ES-I3 (cell line): ENCODE data around the gene MAS1L.

Experiments used
- H3K36me3 ChIP-seq: 2 replicates; pipeline ENCODE4 v1.6.1; 2013; ENCODE audit warnings: mild to moderate bottlenecking, low read length, control low read depth, moderate library complexity; ENCODE audit not compliant: insufficient read depth
- H3K4me1 ChIP-seq: 2 replicates; pipeline ENCODE4 v1.6.1; 2013; ENCODE audit warnings: mild to moderate bottlenecking, control low read depth, low read length; ENCODE audit not compliant: insufficient read depth
- H3K9ac ChIP-seq: 2 replicates; pipeline ENCODE4 v1.6.1; 2013; ENCODE audit warnings: low read depth, mild to moderate bottlenecking, low read length, moderate library complexity
- H3K9me3 ChIP-seq: 2 replicates; pipeline ENCODE4 v1.6.1; 2013; ENCODE audit warnings: mild to moderate bottlenecking, low read length, moderate library complexity; ENCODE audit not compliant: control insufficient read depth, insufficient read depth

MAS1L gene

DNA sequence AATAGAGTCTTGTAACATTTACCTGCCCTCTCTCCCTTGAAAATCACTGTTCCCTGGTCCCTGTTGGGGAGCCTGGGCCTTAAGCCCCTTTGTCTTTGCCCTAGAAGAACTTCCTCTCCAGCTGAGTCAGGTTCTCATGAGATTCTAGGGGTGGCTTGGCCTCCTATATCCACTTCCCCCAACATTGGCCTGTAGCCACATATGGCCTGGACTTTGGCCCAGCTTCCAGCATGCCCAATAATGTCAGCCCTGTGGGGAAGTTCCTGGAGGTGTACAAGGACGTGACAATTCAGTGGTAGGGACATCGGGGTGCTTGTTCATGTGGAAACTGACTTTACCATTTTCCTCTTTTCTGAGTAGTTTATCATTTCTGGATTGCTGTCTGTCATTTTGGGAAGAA is 17.2 kb upstream of the MAS1L start:
- Histone ChIP-seq H3K36me3 (no peaks in the 10 kb centered on the region), H3K9ac (no peak overlapping the region), H3K4me1 (no peaks in the 10 kb centered on the region; the same call in 1 of the 2 replicates), H3K9me3 (no peaks in the 10 kb centered on the region)

DNA sequence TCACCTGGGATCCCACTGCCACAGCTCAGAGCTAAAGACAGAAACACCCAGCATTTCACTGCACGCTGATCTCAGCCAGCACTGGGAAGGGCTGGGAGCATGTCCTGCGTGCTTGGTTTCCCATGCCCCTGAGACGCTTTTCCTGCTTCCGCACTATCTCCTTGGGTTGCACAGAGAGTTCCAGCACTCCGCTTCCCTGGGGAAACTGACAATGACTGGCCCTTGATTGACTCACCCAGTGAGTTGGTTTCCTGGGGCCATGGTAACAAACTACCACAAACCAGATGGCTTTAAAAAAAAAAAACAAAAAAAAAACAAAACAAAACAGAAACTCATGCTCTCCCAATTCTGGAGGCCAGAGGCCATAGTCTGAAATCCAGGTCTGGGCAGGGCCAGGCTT is 14.8 kb upstream of the MAS1L start:
- no peaks in the 10 kb centered on the region; the same call in 1 of the 2 replicates for H3K4me1 ChIP-seq
- no peaks in the 10 kb centered on the region for H3K9me3 ChIP-seq
- no peaks in the 10 kb centered on the region for H3K36me3 ChIP-seq
- no peak overlapping the region for H3K9ac ChIP-seq

DNA sequence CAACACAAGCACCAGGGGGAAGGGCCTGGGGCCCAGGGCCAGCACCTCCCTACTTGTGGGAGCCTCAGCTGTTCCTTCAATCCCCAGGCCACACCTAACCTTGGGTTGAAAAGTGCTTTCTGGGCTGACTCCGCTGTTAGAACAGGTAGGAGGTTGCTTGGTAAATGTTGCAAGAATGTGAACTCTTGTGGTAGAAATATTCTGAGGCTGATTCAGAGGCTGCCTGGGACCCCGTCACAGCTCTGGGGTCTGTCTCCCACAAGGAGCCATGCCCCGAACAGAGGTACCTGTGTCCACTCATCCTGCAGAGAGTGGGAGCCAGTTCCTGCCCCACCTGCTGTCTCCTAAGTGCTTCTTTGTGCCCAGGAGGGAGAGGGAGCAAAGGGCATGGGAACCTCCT is 14.4 kb upstream of the MAS1L start:
- no peaks in the 10 kb centered on the region for H3K36me3 ChIP-seq
- no peaks in the 10 kb centered on the region; the same call in 1 of the 2 replicates for H3K4me1 ChIP-seq
- H3K9ac ChIP-seq: no peak overlapping the region
- no peaks in the 10 kb centered on the region for H3K9me3 ChIP-seq

- no peaks in the 10 kb centered on the region for H3K9me3 ChIP-seq
- H3K4me1 ChIP-seq: no peaks in the 10 kb centered on the region; the same call in 1 of the 2 replicates
- H3K9ac ChIP-seq: no peak overlapping the region
- no peaks in the 10 kb centered on the region for H3K36me3 ChIP-seq
These were observed 13.3 kb upstream of the MAS1L start for GRCh38 chr6:29501106-29501505.

GRCh38 chr6:29500594-29500993 is 12.8 kb upstream of the MAS1L start:
- Histone ChIP-seq H3K9me3 (no peaks in the 10 kb centered on the region), H3K4me1 (no peaks in the 10 kb centered on the region; the same call in 1 of the 2 replicates), H3K9ac (no peak overlapping the region), H3K36me3 (no peaks in the 10 kb centered on the region)

GRCh38 chr6:29499704-29500103 is 11.9 kb upstream of the MAS1L start:
- Histone ChIP-seq H3K4me1 (no peaks in the 10 kb centered on the region; the same call in 1 of the 2 replicates), H3K9me3 (no peaks in the 10 kb centered on the region), H3K9ac (no peak overlapping the region), H3K36me3 (no peaks in the 10 kb centered on the region)

- H3K9ac ChIP-seq: no peak overlapping the region
These were observed 9.2 kb upstream of the MAS1L start for GRCh38 chr6:29496961-29497360.

GRCh38 chr6:29495571-29495970 is 7.8 kb upstream of the MAS1L start:
- Histone ChIP-seq H3K4me1 (no peaks in the 10 kb centered on the region), H3K9ac (no peak overlapping the region), H3K9me3 (no peaks in the 10 kb centered on the region), H3K36me3 (no peaks in the 10 kb centered on the region)

More at GRCh38 chr6:29496961-29497360, 9.2 kb upstream of the MAS1L start:
- Histone ChIP-seq H3K36me3 (no peaks in the 10 kb centered on the region), H3K4me1 (no peaks in the 10 kb centered on the region), H3K9me3 (no peaks in the 10 kb centered on the region)

DNA sequence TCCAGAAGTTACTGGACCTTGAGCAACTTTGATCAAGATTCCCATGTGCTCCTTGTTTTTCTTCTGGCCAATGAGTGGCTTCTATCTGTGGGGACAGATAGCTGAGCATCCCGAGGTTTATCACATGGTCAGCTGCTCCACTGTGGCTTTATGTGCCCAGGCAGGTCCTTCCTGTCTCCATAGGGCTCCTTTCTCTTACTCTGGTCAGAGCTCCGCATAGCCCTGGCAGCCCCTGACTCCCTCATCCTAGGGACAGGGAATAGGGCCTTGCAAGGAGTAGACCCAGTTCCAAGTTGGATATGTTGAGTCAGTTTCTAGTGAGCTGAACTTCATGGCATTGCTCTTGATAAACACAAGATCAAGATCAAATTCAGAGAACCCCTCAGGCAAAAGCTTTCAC is 6.4 kb upstream of the MAS1L start:
- no peaks in the 10 kb centered on the region for H3K4me1 ChIP-seq
- no peak overlapping the region for H3K9ac ChIP-seq
- H3K36me3 ChIP-seq: no peaks in the 10 kb centered on the region
- H3K9me3 ChIP-seq: no peaks in the 10 kb centered on the region

DNA sequence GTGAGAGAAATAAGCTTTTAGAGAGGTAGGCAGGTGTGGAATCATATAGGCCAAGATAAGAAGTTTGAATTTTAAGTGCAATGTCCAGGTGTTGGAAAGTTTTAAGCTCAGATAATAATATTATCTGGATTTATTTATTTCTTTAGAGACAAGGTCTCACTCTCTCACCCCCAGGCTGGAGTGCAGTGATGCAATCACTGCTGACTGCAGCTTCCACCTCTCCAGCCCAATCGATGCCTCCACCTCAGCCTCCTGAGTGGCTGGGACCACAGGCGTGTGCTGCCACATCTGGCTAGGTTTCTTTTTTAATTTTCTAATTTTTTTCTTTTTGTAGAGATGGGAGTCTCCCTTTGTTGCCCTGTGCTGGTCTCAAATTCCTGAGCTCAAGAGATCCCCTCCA is 5.5 kb upstream of the MAS1L start:
- Histone ChIP-seq H3K9me3 (no peaks in the 10 kb centered on the region), H3K9ac (no peak overlapping the region), H3K4me1 (no peaks in the 10 kb centered on the region), H3K36me3 (no peaks in the 10 kb centered on the region)

DNA sequence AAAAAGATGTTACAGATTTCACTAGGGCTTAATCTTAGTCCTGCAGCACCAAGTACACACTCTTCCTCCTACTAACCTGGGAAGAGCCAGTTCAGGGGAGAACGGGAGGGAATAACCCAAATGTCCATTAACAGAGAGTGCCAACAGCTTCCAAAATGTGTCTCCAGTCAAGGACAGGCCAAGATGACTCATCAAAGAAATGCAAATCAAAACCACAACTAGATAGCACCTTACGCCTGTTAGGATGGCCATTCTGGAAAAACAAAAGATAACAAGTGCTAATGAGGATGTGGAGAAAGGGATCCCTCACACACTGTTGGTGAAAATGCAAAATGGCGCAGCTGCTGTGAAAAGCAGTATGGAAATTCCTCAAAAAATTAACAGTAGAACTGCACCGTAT is 3.8 kb upstream of the MAS1L start:
- H3K4me1 ChIP-seq: no peaks in the 10 kb centered on the region
- no peak overlapping the region for H3K9ac ChIP-seq

GRCh38 chr6:29490552-29490951 is 2.8 kb upstream of the MAS1L start:
- H3K4me1 ChIP-seq: no peaks in the 10 kb centered on the region
- no peaks in the 10 kb centered on the region for H3K36me3 ChIP-seq
- H3K9ac ChIP-seq: no peak overlapping the region
- H3K9me3 ChIP-seq: no peaks in the 10 kb centered on the region

More for the DNA sequence above, 3.8 kb upstream of the MAS1L start:
- Histone ChIP-seq H3K9me3 (no peaks in the 10 kb centered on the region), H3K36me3 (no peaks in the 10 kb centered on the region)

GRCh38 chr6:29490055-29490454 is 2.3 kb upstream of the MAS1L start:
- H3K9me3 ChIP-seq: no peaks in the 10 kb centered on the region
- H3K36me3 ChIP-seq: no peaks in the 10 kb centered on the region
- no peaks in the 10 kb centered on the region for H3K4me1 ChIP-seq
- no peak overlapping the region for H3K9ac ChIP-seq

DNA sequence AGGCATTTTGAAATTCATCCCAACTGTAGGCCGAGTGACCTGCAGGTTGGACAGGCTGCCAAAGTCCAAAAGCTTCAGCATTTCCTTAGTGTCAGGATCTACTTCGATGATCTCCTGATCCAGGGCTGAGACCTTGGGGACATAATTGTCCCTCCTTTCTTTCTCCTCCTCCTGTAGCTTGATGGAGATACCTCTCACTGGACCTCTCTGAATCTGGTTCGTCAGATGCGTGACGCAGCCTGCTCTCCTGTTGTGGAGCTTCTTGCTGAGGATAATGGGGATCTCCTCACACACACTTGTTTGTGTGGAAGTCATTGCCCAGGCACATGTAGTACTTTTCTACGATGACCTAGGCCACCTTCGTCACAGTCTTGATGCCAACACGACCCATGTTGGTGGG is 1.5 kb upstream of the MAS1L start:
- no peaks in the 10 kb centered on the region for H3K9me3 ChIP-seq
- no peaks in the 10 kb centered on the region for H3K36me3 ChIP-seq
- no peak overlapping the region for H3K9ac ChIP-seq
- no peaks in the 10 kb centered on the region for H3K4me1 ChIP-seq

DNA sequence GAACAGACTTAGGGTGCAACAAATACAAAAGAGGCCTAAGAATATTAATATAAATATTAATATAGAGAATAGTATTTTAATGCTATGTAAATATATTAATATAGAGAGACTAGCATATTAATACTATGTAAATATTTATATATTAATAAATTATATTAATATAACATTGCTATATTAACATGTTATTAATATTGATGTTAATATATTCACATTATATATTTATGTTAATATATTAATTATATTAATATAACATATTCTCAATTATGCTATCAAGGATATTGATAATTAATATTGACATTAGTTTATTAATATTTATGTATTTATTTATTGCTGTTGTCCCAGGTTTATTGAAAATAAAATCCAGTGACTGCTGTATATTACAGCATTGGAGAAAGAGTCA is 1.1 kb upstream of the MAS1L start:
- Histone ChIP-seq H3K9ac (no peak overlapping the region), H3K36me3 (no peaks in the 10 kb centered on the region), H3K9me3 (no peaks in the 10 kb centered on the region), H3K4me1 (no peaks in the 10 kb centered on the region)

- Histone ChIP-seq H3K4me1 (no peaks in the 10 kb centered on the region), H3K9me3 (no peaks in the 10 kb centered on the region), H3K9ac (no peak overlapping the region), H3K36me3 (no peaks in the 10 kb centered on the region)
These were observed 625 bp downstream of the MAS1L start for GRCh38 chr6:29487131-29487530.
